ENCODE data around the gene TAS1R2.

DNA sequence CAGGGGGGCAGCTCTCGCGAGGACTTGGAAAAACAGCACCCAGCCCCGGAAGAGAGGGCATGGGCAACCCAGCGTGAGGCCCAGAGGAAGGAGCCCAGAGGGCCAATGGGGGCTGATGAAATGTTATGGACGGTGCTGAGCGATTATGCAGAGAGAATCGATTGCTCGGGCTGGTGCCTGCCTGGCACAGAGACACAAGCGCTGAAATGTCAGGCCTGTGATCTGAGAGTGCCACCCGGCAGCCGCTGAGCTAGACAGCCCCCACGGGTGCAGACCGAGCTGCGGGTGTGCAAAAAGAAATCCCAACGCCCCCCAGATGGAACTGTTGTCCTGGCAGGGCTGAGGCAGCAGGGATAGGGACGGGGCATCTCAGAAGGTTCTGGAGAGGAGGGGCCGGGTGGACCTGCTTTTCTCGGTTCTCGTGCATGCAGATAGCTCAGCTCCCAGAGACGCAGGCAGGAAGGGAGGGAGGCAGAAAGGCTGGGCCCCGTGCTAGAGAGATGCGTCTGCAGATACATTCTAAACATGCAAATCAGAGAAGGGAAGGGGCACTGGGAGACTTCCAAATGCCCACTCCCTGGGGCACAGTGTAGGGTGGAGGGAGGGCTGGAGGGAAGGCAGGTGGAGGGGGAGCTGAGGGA lies 41.5 kb downstream of the TAS1R2 start:
- TF ChIP-seq, protein P1, sequence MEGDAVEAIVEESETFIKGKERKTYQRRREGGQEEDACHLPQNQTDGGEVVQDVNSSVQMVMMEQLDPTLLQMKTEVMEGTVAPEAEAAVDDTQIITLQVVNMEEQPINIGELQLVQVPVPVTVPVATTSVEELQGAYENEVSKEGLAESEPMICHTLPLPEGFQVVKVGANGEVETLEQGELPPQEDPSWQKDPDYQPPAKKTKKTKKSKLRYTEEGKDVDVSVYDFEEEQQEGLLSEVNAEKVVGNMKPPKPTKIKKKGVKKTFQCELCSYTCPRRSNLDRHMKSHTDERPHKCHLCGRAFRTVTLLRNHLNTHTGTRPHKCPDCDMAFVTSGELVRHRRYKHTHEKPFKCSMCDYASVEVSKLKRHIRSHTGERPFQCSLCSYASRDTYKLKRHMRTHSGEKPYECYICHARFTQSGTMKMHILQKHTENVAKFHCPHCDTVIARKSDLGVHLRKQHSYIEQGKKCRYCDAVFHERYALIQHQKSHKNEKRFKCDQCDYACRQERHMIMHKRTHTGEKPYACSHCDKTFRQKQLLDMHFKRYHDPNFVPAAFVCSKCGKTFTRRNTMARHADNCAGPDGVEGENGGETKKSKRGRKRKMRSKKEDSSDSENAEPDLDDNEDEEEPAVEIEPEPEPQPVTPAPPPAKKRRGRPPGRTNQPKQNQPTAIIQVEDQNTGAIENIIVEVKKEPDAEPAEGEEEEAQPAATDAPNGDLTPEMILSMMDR (IDR thresholded peaks at IDR 0.05; ENCODE audit: insufficient read depth, low read length), result no peak
- TF ChIP-seq, protein P2, sequence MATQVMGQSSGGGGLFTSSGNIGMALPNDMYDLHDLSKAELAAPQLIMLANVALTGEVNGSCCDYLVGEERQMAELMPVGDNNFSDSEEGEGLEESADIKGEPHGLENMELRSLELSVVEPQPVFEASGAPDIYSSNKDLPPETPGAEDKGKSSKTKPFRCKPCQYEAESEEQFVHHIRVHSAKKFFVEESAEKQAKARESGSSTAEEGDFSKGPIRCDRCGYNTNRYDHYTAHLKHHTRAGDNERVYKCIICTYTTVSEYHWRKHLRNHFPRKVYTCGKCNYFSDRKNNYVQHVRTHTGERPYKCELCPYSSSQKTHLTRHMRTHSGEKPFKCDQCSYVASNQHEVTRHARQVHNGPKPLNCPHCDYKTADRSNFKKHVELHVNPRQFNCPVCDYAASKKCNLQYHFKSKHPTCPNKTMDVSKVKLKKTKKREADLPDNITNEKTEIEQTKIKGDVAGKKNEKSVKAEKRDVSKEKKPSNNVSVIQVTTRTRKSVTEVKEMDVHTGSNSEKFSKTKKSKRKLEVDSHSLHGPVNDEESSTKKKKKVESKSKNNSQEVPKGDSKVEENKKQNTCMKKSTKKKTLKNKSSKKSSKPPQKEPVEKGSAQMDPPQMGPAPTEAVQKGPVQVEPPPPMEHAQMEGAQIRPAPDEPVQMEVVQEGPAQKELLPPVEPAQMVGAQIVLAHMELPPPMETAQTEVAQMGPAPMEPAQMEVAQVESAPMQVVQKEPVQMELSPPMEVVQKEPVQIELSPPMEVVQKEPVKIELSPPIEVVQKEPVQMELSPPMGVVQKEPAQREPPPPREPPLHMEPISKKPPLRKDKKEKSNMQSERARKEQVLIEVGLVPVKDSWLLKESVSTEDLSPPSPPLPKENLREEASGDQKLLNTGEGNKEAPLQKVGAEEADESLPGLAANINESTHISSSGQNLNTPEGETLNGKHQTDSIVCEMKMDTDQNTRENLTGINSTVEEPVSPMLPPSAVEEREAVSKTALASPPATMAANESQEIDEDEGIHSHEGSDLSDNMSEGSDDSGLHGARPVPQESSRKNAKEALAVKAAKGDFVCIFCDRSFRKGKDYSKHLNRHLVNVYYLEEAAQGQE (IDR thresholded peaks at IDR 0.05; ENCODE audit: insufficient replicate concordance, low read depth), result no peak

Measured in HL-60 (cell line).